H1 (cell line): ENCODE results near the gene TMCC3. TPM values are rescaled to one million over a fixed set of nuclear protein-coding genes. Genes with fewer than 3 reads are reported as not detected.

Experiments
- CTCF ChIA-PET: fragments of 300-600 bp; sonication (Branson Sonifier 250); formaldehyde crosslinking; loops from one replicate; lab custom pipeline; 2021; ENCODE audit not compliant: partially characterized antibody; lab: Charles Lee
- POLR2A ChIA-PET: fragments of 300-600 bp; sonication (Branson Sonifier 250); formaldehyde crosslinking; loops from one replicate; lab custom pipeline; 2021; ENCODE audit warnings: inconsistent platforms; ENCODE audit not compliant: partially characterized antibody; lab: Charles Lee
- DNase-seq, 2 experiments: peaks; one replicate each; pipeline versions ENCODE4 v3.0.0 to v3.0.0-alpha.2; 2010 to 2022; ENCODE audit warnings: low spot score in 2 of 2, low read depth in 1 of 2, mixed read lengths in 1 of 2
- FAIRE-seq: peaks from 2 replicates; lab custom pipeline; 2011; peaks lifted over from hg19 to GRCh38; lab: Jason Lieb, UNC
- H2AFZ ChIP-seq: 2 replicates; pipeline ENCODE4 v1.8.1; 2012; ENCODE audit warnings: low read length, inconsistent platforms
- H2AK5ac ChIP-seq: 2 replicates; pipeline ENCODE4 v1.6.1; 2013; ENCODE audit warnings: low read depth, low read length
- H2BK120ac ChIP-seq: replicated peaks from 2 replicates; pipeline ENCODE3; 2013; ENCODE audit warnings: low read depth, low read length, inconsistent platforms
- H2BK12ac ChIP-seq: 2 replicates; pipeline ENCODE4 v1.6.1; 2013; ENCODE audit warnings: low read depth, low read length
- H2BK15ac ChIP-seq: 2 replicates; pipeline ENCODE4 v1.6.1; 2013; ENCODE audit warnings: low read length
- H2BK20ac ChIP-seq: 2 replicates; pipeline ENCODE4 v1.6.1; 2013; ENCODE audit warnings: low read length
- H2BK5ac ChIP-seq: 2 replicates; pipeline ENCODE4 v1.6.1; 2013; ENCODE audit warnings: low read depth, low read length
- H3K14ac ChIP-seq: 2 replicates; pipeline ENCODE4 v1.6.1; 2013; ENCODE audit warnings: inconsistent platforms; ENCODE audit not compliant: insufficient read length
- H3K18ac ChIP-seq: 2 replicates; pipeline ENCODE4 v1.6.1; 2013; ENCODE audit warnings: low read length; ENCODE audit errors: extremely low read depth
- H3K23ac ChIP-seq: 2 replicates; pipeline ENCODE4 v1.6.1; 2013; ENCODE audit warnings: inconsistent platforms; ENCODE audit not compliant: insufficient read length
- H3K23me2 ChIP-seq: 2 replicates; pipeline ENCODE4 v1.6.1; 2013; ENCODE audit warnings: low read depth, low read length
- H3K27ac ChIP-seq: 2 replicates; pipeline ENCODE4 v1.6.1; 2011; ENCODE audit warnings: low read depth, low read length, inconsistent platforms
- H3K27me3 ChIP-seq, 4 experiments: replicated peaks in 1 of 4; 1 replicate in 1 of 4; 2 replicates in 3 of 4; pipeline versions ENCODE4 v1.6.1 to v1.8.1; 2011 to 2013; ENCODE audit warnings: low read length in 3 of 4, mild to moderate bottlenecking in 3 of 4, inconsistent platforms in 2 of 4, mixed read lengths in 2 of 4, moderate library complexity in 1 of 4; ENCODE audit not compliant: control insufficient read depth in 3 of 4, insufficient read depth in 3 of 4; ENCODE audit errors: extremely low read depth in 1 of 4
- H3K36me3 ChIP-seq, 4 experiments: 2 replicates each; pipeline versions ENCODE4 v1.6.1 to v1.8.1; 2011 to 2013; ENCODE audit warnings: mild to moderate bottlenecking in 4 of 4, low read length in 3 of 4, moderate library complexity in 2 of 4, control low read depth in 1 of 4, inconsistent platforms in 1 of 4; ENCODE audit not compliant: insufficient read depth in 4 of 4, control insufficient read depth in 2 of 4
- H3K4ac ChIP-seq: replicated peaks from 2 replicates; pipeline ENCODE3; 2013; ENCODE audit warnings: low read length, low read depth, mixed read lengths, inconsistent platforms; ENCODE audit not compliant: insufficient read length
- H3K4me1 ChIP-seq, 4 experiments: replicated peaks in 1 of 4; 1 replicate in 1 of 4; 2 replicates in 3 of 4; pipeline versions ENCODE4 v1.6.1 to v1.8.1; 2011 to 2013; ENCODE audit warnings: low read length in 3 of 4, inconsistent platforms in 2 of 4, mixed read lengths in 1 of 4; ENCODE audit not compliant: insufficient read depth in 4 of 4, control insufficient read depth in 3 of 4
- H3K4me2 ChIP-seq, 2 experiments: 2 replicates each; pipeline versions ENCODE4 v1.6.1 to v1.8.1; 2011 to 2013; ENCODE audit warnings: low read depth in 2 of 2, low read length in 2 of 2, control low read depth in 1 of 2, inconsistent platforms in 1 of 2, mild to moderate bottlenecking in 1 of 2; ENCODE audit not compliant: insufficient read depth in 1 of 2
- H3K4me3 ChIP-seq, 4 experiments: fragments of 200-600, 300-600 bp in 1 of 4; sonication (generic), shearing (Covaris generic), sonication (Bioruptor Twin) in 1 of 4; 2 replicates each; pipeline versions ENCODE4 v1.5.1 to v1.8.1; 2011 to 2016; ENCODE audit warnings: low read length in 4 of 4, low read depth in 3 of 4, control low read depth in 2 of 4, inconsistent platforms in 2 of 4, mild to moderate bottlenecking in 2 of 4, mixed read lengths in 1 of 4, moderate library complexity in 1 of 4; ENCODE audit not compliant: insufficient read depth in 2 of 4; ENCODE audit errors: extremely low read depth in 1 of 4
- H3K56ac ChIP-seq: replicated peaks from 2 replicates; pipeline ENCODE3; 2013; ENCODE audit warnings: low read depth, mild to moderate bottlenecking, mixed read lengths, low read length, inconsistent platforms; ENCODE audit not compliant: insufficient read length
- H3K79me1 ChIP-seq: 2 replicates; pipeline ENCODE4 v1.6.1; 2013; ENCODE audit warnings: low read depth, low read length, control low read depth
- H3K79me2 ChIP-seq, 2 experiments: 2 replicates each; pipeline versions ENCODE4 v1.6.1 to v1.8.1; 2012 to 2013; ENCODE audit warnings: low read length in 2 of 2, mild to moderate bottlenecking in 2 of 2, inconsistent platforms in 1 of 2; ENCODE audit not compliant: insufficient read depth in 2 of 2, control insufficient read depth in 1 of 2
- H3K9ac ChIP-seq, 4 experiments: replicated peaks in 1 of 4; 1 replicate in 1 of 4; 2 replicates in 3 of 4; pipeline versions ENCODE4 v1.6.1 to v1.8.1; 2011 to 2013; ENCODE audit warnings: low read depth in 3 of 4, low read length in 3 of 4, control low read depth in 2 of 4, mild to moderate bottlenecking in 2 of 4, moderate library complexity in 2 of 4, inconsistent platforms in 1 of 4; ENCODE audit errors: extremely low read depth in 1 of 4
- H3K9me3 ChIP-seq, 2 experiments: 2 replicates each; pipeline versions ENCODE4 v1.6.1 to v1.8.1; 2012 to 2013; ENCODE audit warnings: mild to moderate bottlenecking in 2 of 2, moderate library complexity in 2 of 2, control low read depth in 1 of 2, inconsistent platforms in 1 of 2, low read depth in 1 of 2, low read length in 1 of 2, mixed read lengths in 1 of 2; ENCODE audit not compliant: insufficient read depth in 2 of 2
- H4K20me1 ChIP-seq, 2 experiments: replicated peaks in 1 of 2; 2 replicates each; pipeline versions ENCODE3 to v1.8.1; 2011 to 2013; ENCODE audit warnings: inconsistent platforms in 2 of 2, low read length in 2 of 2, mild to moderate bottlenecking in 1 of 2; ENCODE audit not compliant: insufficient read depth in 2 of 2, control insufficient read depth in 1 of 2
- H4K5ac ChIP-seq: 2 replicates; pipeline ENCODE4 v1.6.1; 2013; ENCODE audit warnings: low read length, low read depth, mixed read lengths, inconsistent platforms; ENCODE audit not compliant: insufficient read length
- H4K8ac ChIP-seq: 2 replicates; pipeline ENCODE4 v1.8.0; 2013; ENCODE audit warnings: mild to moderate bottlenecking, moderate library complexity, low read length, inconsistent platforms; ENCODE audit not compliant: insufficient read depth; ENCODE audit errors: extremely low read depth
- H4K91ac ChIP-seq: replicated peaks from 2 replicates; pipeline ENCODE3; 2013; ENCODE audit warnings: low read length, mixed read lengths, inconsistent platforms; ENCODE audit not compliant: insufficient read length
- BACH1 ChIP-seq: IDR thresholded peaks from 2 replicates; pipeline ENCODE4 v1.6.1; 2012; ENCODE audit warnings: low read length, improper control_type of control experiment
- BCL11A ChIP-seq, 2 experiments: IDR thresholded peaks; one replicate each; pipeline ENCODE4 v1.6.1; 2011; ENCODE audit warnings: low read depth in 2 of 2, low read length in 2 of 2, mild to moderate bottlenecking in 2 of 2
- CBX5 ChIP-seq: fragments of 300-800, 300-1000 bp; sonication (generic); IDR thresholded peaks from 2 replicates; pipeline ENCODE4 v1.7.1; 2016; ENCODE audit warnings: antibody characterized with exemption, low read length, low read depth
- CREB1 ChIP-seq: IDR thresholded peaks from 2 replicates; pipeline ENCODE4 v1.6.1; 2012; ENCODE audit warnings: inconsistent platforms
- EP300 ChIP-seq, 2 experiments: IDR thresholded peaks; 1 replicate in 1 of 2; 2 replicates in 1 of 2; pipeline ENCODE4 v1.6.1; 2011 to 2012; ENCODE audit warnings: low read depth in 2 of 2, low read length in 2 of 2, mild to moderate bottlenecking in 2 of 2, borderline replicate concordance in 1 of 2, inconsistent platforms in 1 of 2, moderate library complexity in 1 of 2
- EZH2 ChIP-seq: fragments of 200-600 bp; sonication (generic); IDR thresholded peaks from 2 replicates; pipeline ENCODE4 v1.7.1; 2012; ENCODE audit warnings: low read depth, mild to moderate bottlenecking, moderate library complexity, low read length, inconsistent platforms; ENCODE audit not compliant: severe bottlenecking
- KDM1A ChIP-seq: fragments of 200-600, 300-600 bp; sonication (generic); IDR thresholded peaks from 2 replicates; pipeline ENCODE4 v1.7.1; 2016; ENCODE audit warnings: mild to moderate bottlenecking, low read length, borderline replicate concordance
- POLR2A ChIP-seq, 2 experiments: IDR thresholded peaks; 1 replicate in 1 of 2; 2 replicates in 1 of 2; pipeline ENCODE4 v1.6.1; 2011; ENCODE audit warnings: low read depth in 2 of 2, low read length in 2 of 2, mild to moderate bottlenecking in 2 of 2; ENCODE audit errors: control extremely low read depth in 1 of 2
- RNF2 ChIP-seq: fragments of 200-900, 300-1000 bp; sonication (generic); IDR thresholded peaks from 2 replicates; pipeline ENCODE4 v1.7.1; 2016; ENCODE audit warnings: borderline replicate concordance, low read depth, mild to moderate bottlenecking, antibody characterized with exemption, low read length; ENCODE audit not compliant: poor library complexity, severe bottlenecking; ENCODE audit errors: missing control alignments
- SIN3A ChIP-seq, 2 experiments: IDR thresholded peaks in 1 of 2; conservative IDR thresholded peaks in 1 of 2; 2 replicates each; pipeline ENCODE4 v1.6.1; 2011 to 2012; ENCODE audit warnings: low read length in 2 of 2, improper control_type of control experiment in 1 of 2, low read depth in 1 of 2, mild to moderate bottlenecking in 1 of 2
- SP2 ChIP-seq: IDR thresholded peaks from 2 replicates; pipeline ENCODE4 v1.6.1; 2012; ENCODE audit warnings: mild to moderate bottlenecking, low read length, inconsistent platforms
- SP4 ChIP-seq: IDR thresholded peaks from 2 replicates; pipeline ENCODE4 v1.6.1; 2012; ENCODE audit warnings: low read length, inconsistent platforms
- TCF12 ChIP-seq: IDR thresholded peaks from 2 replicates; pipeline ENCODE4 v1.6.1; 2011; ENCODE audit warnings: low read depth, mild to moderate bottlenecking, low read length
- YY1 ChIP-seq: IDR thresholded peaks from 2 replicates; pipeline ENCODE4 v1.6.1; 2011; ENCODE audit warnings: low read depth, mild to moderate bottlenecking, low read length
- WGBS, 2 experiments: shearing (Covaris generic) in 1 of 2; methylation state at CpG; one replicate each; pipeline versions ENCODE4 v1.1.6 to v1.1.7; 2013 to 2015; ENCODE audit warnings: low lambda C conversion rate in 2 of 2, mixed read lengths in 2 of 2, inconsistent platforms in 1 of 2, low coverage in 1 of 2, missing lambda C conversion rate in 1 of 2; ENCODE audit not compliant: insufficient replicate concordance in 2 of 2, insufficient coverage in 1 of 2, insufficient read length in 1 of 2; ENCODE audit errors: extremely low coverage in 1 of 2, missing lambda C conversion rate in 1 of 2; 5-methylcytosine and 5-hydroxymethylcytosine counted together
- polyA plus RNA-seq, 7 experiments: library from polyadenylated mRNA; depleted of rRNA in 3 of 7; stranded (reverse) in 5 of 7; unstranded in 2 of 7; fragments of >200 nt in 5 of 7; fragments of 200-250 nt in 2 of 7; gene quantifications; 1 replicate in 5 of 7; 2 replicates in 1 of 7; 4 replicates in 1 of 7; pipeline versions ENCODE4 v1.2.1 to v1.2.3, GENCODE V29; 2011 to 2013; ENCODE audit warnings: missing spikeins in 2 of 7, mixed read lengths in 2 of 7
- total RNA-seq: library from RNA; stranded (reverse); fragmentation: NEBNext Ultra II Directional; extraction: Animal tissue kit (Norgen Biotek cat#: 25700); gene quantifications from 2 replicates; pipeline ENCODE4 v1.2.1, GENCODE V29; 2021

The TMCC3 gene
- total and polyA plus RNA-seq, 2 of the 8 experiments (the other 6 are each of a cell fraction or from before 2014, with no cell fraction given): 1.7 to 4.1 TPM

- H3K23ac ChIP-seq: no peak overlapping the region
- H4K20me1 ChIP-seq: no peaks in the 10 kb centered on the region
- 85% methylated on average over 1 of the region's 1 CpG; no CpG with 5 or more reads in 1 of the 2 experiments for WGBS, 2 experiments
- H3K56ac ChIP-seq: no peak overlapping the region
- H2BK15ac ChIP-seq: no peak overlapping the region
- no peak overlapping the region for H3K9ac ChIP-seq
- no peak overlapping the region for H2BK12ac ChIP-seq
- no peak overlapping the region for H2BK120ac ChIP-seq
- no peak overlapping the region for H3K18ac ChIP-seq
- H3K27me3 ChIP-seq: no peaks in the 10 kb centered on the region
- H2BK5ac ChIP-seq: no peak overlapping the region
- H3K79me2 ChIP-seq: no peaks in the 10 kb centered on the region
- H3K79me1 ChIP-seq: no peaks in the 10 kb centered on the region
- DNase-seq: no peak
- H4K91ac ChIP-seq: no peak overlapping the region
- H2BK20ac ChIP-seq: no peak overlapping the region
- H3K23me2 ChIP-seq: no peaks in the 10 kb centered on the region; the same call in 1 of the 2 replicates
- POLR2A ChIA-PET: no interaction called here
- no peak overlapping the region for H3K4me2 ChIP-seq
- H3K27ac ChIP-seq: no peak overlapping the region
- FAIRE-seq: no peak
- no peaks in the 10 kb centered on the region for H3K36me3 ChIP-seq
- H3K14ac ChIP-seq: no peak overlapping the region
- no peak overlapping the region for H4K8ac ChIP-seq
- no peak overlapping the region for H3K4me3 ChIP-seq
- CTCF ChIA-PET: interaction anchor here (0.7 to 2.4 kb wide), 4 partner anchors 9 to 350 kb away, joined by 3 to 6 read pairs (median 5); no protein-coding TSS in a partner anchor
- no peak overlapping the region for H3K4ac ChIP-seq
- no peak overlapping the region for H4K5ac ChIP-seq
- H3K9me3 ChIP-seq: no peaks in the 10 kb centered on the region
- no peak overlapping the region for H2AK5ac ChIP-seq
- no peak overlapping the region for H2AFZ ChIP-seq
- peaks cover 0 to 3% (median 0%) of the 10 kb centered on the region in 4 experiments; a peak in 3 of 7 replicates for H3K4me1 ChIP-seq
- TF ChIP-seq CREB1 (no peak), CBX5 (no peak), BACH1 (no peak), EZH2 (no peak), YY1 (no peak), BCL11A (IDR thresholded peaks at IDR 0.05; ENCODE audit: low read depth in 2 of 2, low read length in 2 of 2) (no peak), SP2 (no peak), SIN3A (conservative IDR thresholded peaks at IDR 0.05 in 1 of 2, IDR thresholded peaks at IDR 0.05 in 1 of 2; ENCODE audit: low read depth in 1 of 2, low read length in 2 of 2) (no peak), KDM1A (no peak), POLR2A (IDR thresholded peaks at IDR 0.05; ENCODE audit: control extremely low read depth in 1 of 2, low read depth in 2 of 2, low read length in 2 of 2) (no peak), TCF12 (no peak), RNF2 (no peak), SP4 (no peak), EP300 (IDR thresholded peaks at IDR 0.05; ENCODE audit: borderline replicate concordance in 1 of 2, low read depth in 2 of 2, low read length in 2 of 2) (no peak)
These were observed 11.8 kb downstream of the TMCC3 start for GRCh38 chr12:94638521-94638920.
